IPS-18c (cell line): Measurements from ENCODE around the gene XIST.
"Not testable (repeated sequence)": the region's sequence is repeated elsewhere in the genome, so short reads cannot be mapped to it uniquely, and the experiment has no call there.

Experiments used
- H3K4me3 ChIP-seq: 2 replicates; pipeline ENCODE4 v1.7.0; 2013; ENCODE audit warnings: low read depth, mild to moderate bottlenecking, low read length, moderate library complexity; ENCODE audit not compliant: insufficient read depth
- H3K9me3 ChIP-seq: one replicate; pipeline ENCODE4 v1.6.1; 2013; ENCODE audit warnings: mild to moderate bottlenecking, low read length, moderate library complexity; ENCODE audit not compliant: control insufficient read depth, insufficient read depth

The XIST gene

DNA sequence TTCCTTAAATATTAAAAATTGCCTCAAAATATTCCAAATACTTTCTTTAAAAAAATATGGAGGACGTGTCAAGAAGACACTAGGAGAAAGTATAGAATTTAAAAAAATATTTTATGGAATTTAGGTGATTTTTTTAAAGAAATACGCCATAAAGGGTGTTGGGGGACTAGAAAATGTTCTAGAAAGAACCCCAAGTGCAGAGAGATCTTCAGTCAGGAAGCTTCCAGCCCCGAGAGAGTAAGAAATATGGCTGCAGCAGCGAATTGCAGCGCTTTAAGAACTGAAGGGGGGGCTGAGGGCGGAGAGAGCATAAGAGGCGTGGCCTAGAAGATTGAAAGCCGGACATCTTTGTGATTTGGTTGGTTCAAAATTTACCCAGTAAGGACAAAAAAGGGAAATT, at the start of gene XIST:
TSS of gene XIST (minus strand) at position 248 of the 400 bp plus-strand sequence.
- H3K4me3 ChIP-seq, result peak within 1 kb of the TSS; percentile 34
- no peaks in the 10 kb centered on the region for H3K9me3 ChIP-seq

GRCh38 chrX:73898315-73898714, 45.8 kb upstream of the XIST start:
- H3K4me3 ChIP-seq, H3K9me3 ChIP-seq: not testable (repeated sequence)

GRCh38 chrX:73892515-73893090, 40.1 kb upstream of the XIST start:
- H3K4me3 ChIP-seq, H3K9me3 ChIP-seq: not testable (repeated sequence)

DNA sequence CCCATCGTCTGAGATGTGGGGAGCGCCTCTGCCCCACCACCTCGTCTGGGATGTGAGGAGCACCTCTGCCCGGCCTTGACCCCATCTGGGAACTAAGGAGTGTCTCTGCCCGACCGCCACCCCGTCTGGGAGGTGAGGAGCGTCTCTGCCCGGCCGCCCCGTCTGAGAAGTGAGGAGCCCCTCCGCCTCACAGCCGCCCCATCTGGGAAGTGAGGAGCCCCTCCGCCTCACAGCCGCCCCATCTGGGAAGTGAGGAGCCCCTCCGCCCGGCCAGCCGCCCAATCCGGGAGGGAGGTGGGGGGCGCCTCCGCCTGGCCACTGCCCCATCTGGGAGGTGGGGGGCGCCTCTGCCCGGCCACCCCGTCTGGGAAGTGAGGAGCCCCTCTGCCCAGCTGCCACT, 29.7 kb upstream of the XIST start:
- H3K4me3 ChIP-seq, H3K9me3 ChIP-seq: not testable (repeated sequence)

GRCh38 chrX:73877687-73878086, 25.2 kb upstream of the XIST start:
- H3K9me3 ChIP-seq, result no peaks in the 10 kb centered on the region
- H3K4me3 ChIP-seq, result no peak overlapping the region; the same call in 1 of the 2 replicates

- Histone ChIP-seq H3K4me3 (no peak overlapping the region), H3K9me3 (no peaks in the 10 kb centered on the region)
Observed at GRCh38 chrX:73876911-73877310, 24.4 kb upstream of the XIST start.

DNA sequence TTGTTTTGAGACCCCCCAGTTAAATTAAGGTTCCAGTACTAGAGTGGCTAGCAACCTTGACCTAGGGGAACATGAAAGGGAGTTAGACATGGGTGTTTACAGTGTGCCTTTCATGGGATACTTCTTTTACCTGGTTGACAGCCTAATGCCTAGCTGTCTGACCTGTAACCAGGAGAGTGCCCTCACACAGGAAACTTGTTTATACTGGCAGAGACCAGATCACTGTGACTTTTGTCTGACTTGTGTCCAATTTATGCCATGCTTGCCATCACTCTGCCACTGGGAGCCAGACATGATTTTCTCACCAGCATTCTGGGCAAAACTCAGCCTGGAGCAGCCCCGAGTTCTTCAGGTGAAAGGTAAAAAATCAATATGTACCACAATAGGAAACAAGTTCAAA, 16.4 kb upstream of the XIST start:
- H3K9me3 ChIP-seq, result no peaks in the 10 kb centered on the region

DNA sequence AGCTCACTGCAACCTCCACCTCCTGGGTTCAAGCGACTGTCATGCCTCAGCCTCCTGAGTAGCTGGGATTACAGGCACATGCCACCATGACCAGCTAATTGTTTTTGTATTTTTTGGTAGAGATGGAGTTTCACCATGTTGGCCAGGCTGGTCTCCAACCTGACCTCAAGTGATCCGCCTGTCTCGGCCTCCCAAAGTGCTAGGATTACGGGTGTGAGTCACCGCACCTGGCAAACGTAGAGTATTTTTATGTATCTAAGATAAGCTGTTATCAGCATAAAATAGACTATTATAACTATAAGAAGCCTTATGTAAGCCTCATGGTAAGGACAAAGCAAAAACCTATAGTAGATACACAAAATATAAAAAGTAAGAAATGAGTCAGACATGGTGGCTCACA, 14.6 kb upstream of the XIST start:
- no peak overlapping the region for H3K4me3 ChIP-seq
- no peaks in the 10 kb centered on the region for H3K9me3 ChIP-seq

More for the DNA sequence above, 16.4 kb upstream of the XIST start:
- no peak overlapping the region for H3K4me3 ChIP-seq

- H3K9me3 ChIP-seq, result no peaks in the 10 kb centered on the region
- H3K4me3 ChIP-seq, result no peak overlapping the region
Observed at GRCh38 chrX:73863852-73864251, 11.3 kb upstream of the XIST start.

GRCh38 chrX:73863268-73863667, 10.8 kb upstream of the XIST start:
- Histone ChIP-seq H3K9me3 (no peaks in the 10 kb centered on the region), H3K4me3 (no peak overlapping the region)

DNA sequence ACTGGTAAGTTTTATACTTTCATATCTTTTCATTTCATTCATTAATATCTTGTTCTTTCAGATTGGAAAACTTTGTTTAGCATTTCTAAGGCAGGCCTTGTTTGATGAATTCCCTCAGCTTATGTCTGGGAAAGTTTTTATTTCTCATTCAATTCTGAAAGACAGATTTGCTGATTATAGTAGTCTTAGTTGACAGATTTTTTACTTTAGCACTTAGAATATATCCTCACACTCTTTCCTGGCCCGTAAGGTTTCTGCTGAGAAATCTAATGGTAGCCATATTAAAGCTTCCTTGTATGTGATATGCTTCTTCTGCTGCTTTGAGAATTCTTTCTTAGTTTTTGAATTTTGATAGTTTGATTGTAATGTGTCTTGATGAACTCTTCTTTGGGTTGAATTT, 7.1 kb upstream of the XIST start:
- no peaks in the 10 kb centered on the region for H3K9me3 ChIP-seq
- H3K4me3 ChIP-seq, result no peak overlapping the region

- Histone ChIP-seq H3K9me3 (no peaks in the 10 kb centered on the region), H3K4me3 (no peak overlapping the region)
Observed at GRCh38 chrX:73855546-73855945, 3.0 kb upstream of the XIST start.

DNA sequence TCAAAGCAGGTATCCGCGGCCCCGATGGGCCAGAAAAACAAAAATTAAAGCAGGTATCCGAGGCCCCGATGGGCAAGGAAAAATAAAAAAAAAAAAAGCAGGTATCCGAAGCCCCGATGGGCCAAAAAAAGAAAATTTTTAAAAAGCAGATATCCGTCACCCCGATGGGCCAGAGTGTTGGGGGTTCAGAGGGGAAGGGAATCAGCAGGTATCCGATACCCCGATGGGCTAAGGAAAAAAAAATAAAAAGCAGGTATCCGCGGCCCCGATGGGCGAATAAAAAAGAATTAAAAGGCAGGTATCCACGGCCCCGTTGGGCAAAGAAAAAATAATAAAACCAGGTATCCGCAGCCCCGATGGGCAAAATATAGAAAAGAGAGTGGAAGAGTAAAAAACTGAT, 492 bp downstream of the XIST start:
- H3K4me3 ChIP-seq, result peak overlapping the region; percentile 34; the same call in 1 of the 2 replicates
- H3K9me3 ChIP-seq, result no peaks in the 10 kb centered on the region

GRCh38 chrX:73851014-73852009, 1.2 kb downstream of the XIST start:
- Histone ChIP-seq H3K9me3 (no peaks in the 10 kb centered on the region), H3K4me3 (peak overlapping the region; percentile 34)

- Histone ChIP-seq H3K9me3 (no peaks in the 10 kb centered on the region), H3K4me3 (peak overlapping the region; percentile 28; the same call in 1 of the 2 replicates)
Observed at GRCh38 chrX:73850124-73851013, 2.1 kb downstream of the XIST start.

DNA sequence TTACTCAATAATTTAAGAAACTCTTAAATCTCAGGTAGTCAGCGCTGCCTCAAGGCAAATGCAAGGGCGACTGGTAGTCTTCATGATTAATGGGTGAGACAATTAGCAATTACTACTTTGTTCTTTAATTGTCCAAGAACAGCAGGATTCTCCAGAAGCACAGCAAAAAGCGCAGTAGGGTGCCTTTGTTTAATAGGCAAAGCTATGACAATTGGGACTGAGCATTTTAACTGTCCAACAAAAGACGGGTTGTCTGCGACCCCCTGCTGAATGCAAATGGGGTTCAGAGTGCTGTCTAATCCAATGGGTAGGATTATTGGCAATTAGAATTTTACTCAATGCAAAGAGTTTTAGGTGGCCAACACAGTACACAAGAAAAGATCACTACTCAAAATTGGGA, 3.4 kb downstream of the XIST start:
- H3K9me3 ChIP-seq, result no peaks in the 10 kb centered on the region
- H3K4me3 ChIP-seq, result no peak overlapping the region

- Histone ChIP-seq H3K4me3 (no peak overlapping the region; the same call in 1 of the 2 replicates), H3K9me3 (no peaks in the 10 kb centered on the region)
Observed at GRCh38 chrX:73847991-73848390, 4.5 kb downstream of the XIST start.
